T47D (cell line): Measurements from ENCODE around the gene HOXA3.

Source experiments
- DNase-seq, 2 experiments: peaks; one replicate each; pipeline versions ENCODE4 v3.0.0 to v3.0.0-alpha.2; 2011 to 2012; ENCODE audit warnings: low read depth in 1 of 2, low spot score in 1 of 2
- JUND ChIP-seq: IDR thresholded peaks from 2 replicates; pipeline ENCODE4 v1.6.1; 2012; ENCODE audit warnings: low read depth
- in situ Hi-C: cut with HindIII; loops from 2 replicates; pipeline ENCODE4 v1.10.0; 2016; ENCODE audit warnings: low sequenced_read_pairs, low pct_unique_long_range_greater_than_20kb

The HOXA3 gene

DNA sequence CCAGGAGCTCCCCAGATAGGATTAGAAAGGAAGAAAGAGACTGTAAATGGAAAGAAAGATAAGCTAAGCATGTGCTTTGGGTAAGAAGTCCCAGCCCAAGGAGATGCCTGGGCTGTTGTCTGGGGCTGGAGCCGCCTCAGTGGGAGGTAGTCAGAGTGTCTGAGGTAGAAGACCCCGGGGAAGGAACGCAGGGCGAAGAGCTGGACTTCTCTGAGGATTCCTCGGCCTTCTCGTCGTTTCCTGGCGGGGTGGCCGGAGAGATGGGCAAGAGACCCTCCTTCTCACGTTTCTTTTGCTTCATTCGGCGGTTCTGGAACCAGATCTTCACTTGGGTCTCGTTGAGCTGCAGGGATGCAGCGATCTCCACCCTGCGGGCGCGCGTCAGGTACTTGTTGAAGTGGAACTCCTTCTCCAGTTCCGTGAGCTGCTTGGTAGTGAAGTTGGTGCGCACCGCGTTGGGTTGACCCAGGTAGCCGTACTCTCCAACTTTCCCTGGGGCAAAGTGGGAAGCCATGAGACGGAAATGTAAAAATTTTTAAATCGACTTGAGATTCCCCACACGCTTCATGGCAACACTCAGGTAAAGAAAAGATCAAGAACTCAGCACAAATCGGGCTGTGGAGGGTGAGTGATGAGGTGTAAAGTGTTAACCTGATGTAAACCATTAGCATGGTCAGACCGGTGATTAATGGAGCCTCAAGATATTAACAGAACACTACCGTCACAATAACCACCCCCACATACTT is 57.9 kb downstream of the HOXA3 start:
- TF ChIP-seq JUND = no peak
- in situ Hi-C loops = no loop called here
- peak in 1 of 2 experiments; percentile 28 for DNase-seq

- no peak for TF ChIP-seq JUND
- in situ Hi-C loops = no loop called here
- peak in 1 of 2 experiments; percentile 7 for DNase-seq
Measured at GRCh38 chr7:27093184-27093895, 59.0 kb downstream of the HOXA3 start.

DNA sequence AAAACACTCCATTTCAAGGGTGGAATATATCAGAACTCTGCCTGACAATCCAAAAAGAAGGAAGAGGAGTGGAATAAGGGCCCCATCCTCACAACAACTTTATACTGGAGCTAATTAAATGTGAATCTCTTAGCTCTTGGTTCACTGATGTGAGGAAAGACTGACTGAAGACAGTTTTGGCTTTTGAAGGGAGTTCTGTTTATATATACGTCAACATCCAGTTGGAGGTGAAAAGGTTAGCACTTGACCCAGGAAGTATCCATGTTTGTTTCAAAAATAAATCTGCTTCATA is 59.6 kb downstream of the HOXA3 start:
- TF ChIP-seq JUND = no peak
- in situ Hi-C loops = no loop called here
- DNase-seq = no peak

DNA sequence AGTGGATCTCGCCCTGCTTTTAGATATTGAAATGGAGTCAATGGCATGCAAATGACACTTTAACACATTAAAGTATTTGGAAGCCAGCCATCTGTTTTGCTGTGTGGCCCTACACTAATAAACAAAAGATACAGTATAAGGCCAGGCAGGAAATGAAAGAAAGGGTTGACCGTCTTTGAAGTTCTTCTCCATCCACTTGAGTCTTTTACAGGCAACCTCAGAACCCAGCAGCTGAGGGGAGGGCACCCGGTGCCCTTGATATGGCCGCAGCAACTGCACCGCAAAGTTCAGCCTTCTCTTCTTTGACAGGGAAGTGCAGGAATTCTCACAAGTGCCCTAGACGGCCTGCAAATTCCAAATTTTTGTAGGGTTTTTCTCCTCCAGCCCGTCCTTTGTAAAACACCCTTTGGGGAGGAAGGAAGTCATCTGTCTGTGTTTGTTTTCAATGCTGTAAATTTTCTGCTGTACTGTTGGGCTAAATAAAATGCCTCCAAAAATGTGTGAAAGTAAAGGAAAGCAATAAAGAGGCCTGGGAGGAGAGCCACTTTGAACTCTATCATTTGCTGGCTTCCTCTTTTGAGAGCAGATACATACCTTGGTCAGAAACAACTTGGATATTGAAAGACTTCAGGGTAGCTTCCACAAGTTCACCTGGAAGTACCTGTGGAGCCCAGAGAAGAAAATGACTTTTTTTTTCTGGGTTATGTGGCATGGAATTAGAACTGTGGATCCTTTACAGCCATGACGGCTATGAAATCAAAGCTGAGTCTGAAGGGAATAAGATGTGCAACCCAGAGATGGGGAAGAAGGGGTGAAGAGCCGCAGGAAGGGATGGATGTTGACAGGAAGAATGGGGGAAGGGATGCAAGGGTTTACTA is 60.2 kb downstream of the HOXA3 start:
- no peak for TF ChIP-seq JUND
- in situ Hi-C loops = no loop called here
- DNase-seq = no peak

DNA sequence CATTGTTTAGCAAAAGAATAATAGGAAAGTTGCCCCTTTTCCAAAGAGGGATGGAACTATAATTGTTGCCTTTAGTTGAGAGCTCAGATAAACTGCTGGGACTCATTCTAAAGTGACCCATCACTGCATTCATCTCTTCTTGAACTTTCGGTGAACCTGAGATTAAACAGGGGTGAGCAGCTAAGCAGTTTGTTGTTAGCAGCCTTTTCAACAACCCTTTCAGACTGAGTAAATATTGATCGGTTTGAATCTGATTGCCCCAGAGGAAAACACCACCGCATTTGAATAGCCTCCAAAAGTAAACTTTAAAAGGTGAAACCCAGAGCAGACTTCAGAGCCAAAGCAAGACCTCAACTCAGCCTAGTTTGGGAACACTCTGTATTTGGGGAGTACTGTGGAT is 61.3 kb downstream of the HOXA3 start:
- TF ChIP-seq JUND = peak; percentile 58; the same call in 1 of the 2 replicates
- in situ Hi-C loops = no loop called here
- DNase-seq = peak in 1 of 2 experiments; percentile 75

DNA sequence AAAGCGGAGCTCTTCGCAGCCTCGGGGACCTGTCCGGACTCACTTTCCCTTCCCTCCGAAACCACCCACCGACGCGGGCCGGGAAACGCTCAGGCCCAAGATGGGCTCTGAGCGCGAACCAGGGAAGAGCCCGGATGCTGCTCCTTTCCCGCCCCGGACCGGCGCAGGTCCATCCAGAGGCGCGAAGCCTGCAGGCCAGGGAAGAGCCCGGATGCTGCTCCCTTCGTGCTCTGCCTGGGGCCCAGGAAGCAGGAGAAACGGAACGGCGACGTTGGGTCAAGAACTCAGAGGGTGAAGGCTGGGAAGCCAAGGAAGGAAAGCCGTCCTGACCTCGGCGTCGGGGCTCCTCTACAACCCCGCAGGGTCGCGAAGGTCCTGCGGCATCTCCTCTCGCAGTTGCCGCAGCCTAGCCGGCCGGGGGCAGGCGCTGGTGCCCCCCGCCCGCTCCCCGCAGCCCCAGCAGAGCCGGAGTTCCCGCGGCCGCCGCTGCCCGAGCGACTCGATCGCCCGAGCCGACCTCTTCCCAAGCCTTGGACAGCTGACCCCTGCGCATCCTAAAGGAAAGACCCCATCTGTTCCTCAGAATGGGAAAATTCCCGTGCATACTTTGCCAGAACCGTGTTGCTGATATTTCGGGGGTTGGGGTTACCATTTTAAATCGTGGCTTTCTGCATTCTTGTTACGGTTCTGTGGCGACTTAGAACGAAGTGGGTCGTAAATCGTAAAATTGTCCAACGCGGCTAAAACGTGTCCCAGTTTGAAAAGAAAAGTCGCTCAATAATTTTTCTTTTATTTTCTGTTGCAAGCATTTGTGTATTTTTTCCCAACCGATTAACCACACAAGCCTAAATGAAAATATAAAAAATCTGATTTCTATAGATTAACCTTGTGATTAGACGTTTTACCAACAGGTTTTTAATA is 64.1 kb downstream of the HOXA3 start:
- in situ Hi-C loops = no loop called here
- DNase-seq = no peak
- no peak for TF ChIP-seq JUND

- DNase-seq = no peak
- in situ Hi-C loops = no loop called here
- no peak for TF ChIP-seq JUND
Measured at GRCh38 chr7:27083646-27084045, 68.7 kb downstream of the HOXA3 start.

DNA sequence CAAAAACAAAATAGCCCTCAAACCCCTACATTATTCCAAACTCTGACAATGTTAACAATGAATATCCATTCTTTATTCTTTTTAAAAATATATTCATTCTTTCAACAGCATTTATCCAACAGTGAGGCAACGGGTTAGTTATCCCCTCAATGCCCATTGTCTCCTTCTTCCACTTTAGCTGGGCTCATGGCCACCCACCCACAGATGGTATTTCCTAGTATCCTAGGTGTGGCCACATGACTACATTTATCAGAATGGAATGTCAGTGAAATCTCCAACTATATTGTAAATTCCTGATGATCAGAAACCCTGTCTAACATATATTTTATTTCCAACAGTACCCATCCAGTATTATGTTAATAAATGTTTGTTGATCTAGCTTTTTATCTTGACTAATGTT is 70.2 kb downstream of the HOXA3 start:
- in situ Hi-C loops = no loop called here
- DNase-seq = no peak
- TF ChIP-seq JUND = no peak

DNA sequence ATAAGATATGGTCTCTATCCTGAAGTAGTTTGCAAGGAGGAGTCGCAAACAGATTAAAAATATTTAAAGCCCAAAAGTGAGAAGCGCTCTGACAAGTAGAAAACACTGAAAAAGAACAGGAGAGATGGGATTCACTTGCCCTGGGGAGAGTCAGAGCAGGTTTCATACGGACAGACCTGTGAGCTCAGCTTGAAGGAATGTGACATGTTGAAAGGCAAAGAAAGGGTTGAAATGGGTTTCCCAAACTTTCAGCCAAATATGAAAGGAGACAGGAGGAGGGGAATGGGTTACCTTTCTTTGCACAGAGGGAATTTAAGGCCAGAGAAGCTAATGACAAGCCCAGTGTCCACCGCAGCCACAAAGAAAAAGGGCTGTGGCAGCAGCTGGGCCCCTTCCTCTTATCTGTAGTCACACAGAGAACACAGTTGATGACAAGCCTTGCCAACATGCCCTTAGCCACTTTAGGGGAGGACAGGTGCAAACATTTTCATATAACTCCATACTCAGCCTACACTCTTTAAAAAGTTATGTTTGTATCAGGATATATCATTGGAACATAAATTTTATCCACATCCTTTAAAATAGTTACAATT is 71.4 kb downstream of the HOXA3 start:
- peak in 1 of 2 experiments; percentile 65 for DNase-seq
- in situ Hi-C loops = no loop called here
- TF ChIP-seq JUND = no peak

DNA sequence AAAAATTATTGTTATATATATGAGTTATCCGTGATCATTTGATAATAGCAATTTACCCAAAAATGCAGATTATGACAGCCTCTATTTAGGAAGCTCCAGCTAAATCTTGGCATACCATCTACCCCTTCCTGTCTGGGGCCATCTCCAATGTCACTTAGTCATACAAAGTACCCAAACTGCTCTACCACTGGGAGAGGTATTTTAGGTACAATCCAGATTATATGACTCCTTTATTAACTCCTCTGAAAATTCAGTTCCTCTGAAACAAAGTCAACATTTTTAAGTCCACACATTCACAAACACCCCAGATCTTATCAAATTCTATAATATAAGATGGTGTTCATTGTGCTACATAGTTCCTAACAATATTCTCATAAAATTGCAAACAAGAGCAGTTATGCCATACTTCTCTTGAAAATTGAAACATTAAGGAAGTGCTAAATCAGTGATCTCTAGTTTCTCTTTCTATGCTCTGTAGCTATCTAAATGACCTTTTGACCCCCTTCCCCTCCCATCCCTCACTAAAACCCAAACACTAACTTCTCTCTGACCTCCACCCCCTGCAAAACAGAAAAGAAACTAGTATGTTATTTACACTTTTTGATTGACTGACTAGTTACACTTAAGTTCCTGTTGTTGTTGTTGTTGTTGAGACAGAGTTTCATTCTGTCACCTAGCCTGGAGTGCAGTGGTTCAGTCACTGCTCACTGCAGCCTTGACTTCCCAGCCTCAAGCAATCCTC is 73.0 kb downstream of the HOXA3 start:
- DNase-seq = no peak
- no peak for TF ChIP-seq JUND
- in situ Hi-C loops = no loop called here

DNA sequence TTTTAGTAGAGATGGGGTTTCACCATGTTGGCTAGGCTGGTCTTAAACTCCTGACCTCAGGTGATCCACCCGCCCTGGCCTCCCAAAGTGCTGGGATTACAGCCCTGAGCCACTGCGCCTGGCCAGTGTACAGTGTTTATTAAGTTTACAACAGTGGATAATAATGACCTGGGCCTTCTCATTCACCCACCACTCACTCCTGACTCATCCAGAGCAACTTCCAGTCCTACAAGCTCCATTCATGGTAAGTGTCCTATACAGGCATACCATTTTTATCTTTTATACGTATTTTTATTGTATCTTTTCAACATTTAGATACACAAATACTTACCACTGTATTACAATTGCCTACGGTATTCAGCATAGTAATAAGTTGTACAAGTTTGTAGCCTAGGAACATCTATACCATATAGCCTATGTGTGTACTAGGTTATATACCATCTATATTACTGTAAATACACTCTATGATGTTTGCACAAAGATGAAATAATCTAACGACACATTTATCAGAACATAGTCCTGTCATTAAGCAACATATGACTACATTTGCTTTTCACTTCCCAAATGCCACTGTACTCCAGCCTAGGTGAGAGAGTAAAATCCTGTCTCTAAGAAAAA is 73.7 kb downstream of the HOXA3 start:
- in situ Hi-C loops = no loop called here
- TF ChIP-seq JUND = no peak
- DNase-seq = no peak
